Measurements from ENCODE around the gene UNC93B1. TPM values are rescaled to one million over a fixed set of nuclear protein-coding genes. Genes with fewer than 3 reads are reported as not detected.

UNC93B1 gene
- total RNA-seq, 1 experiment from 2014 or later, result 23.3 TPM

- Histone ChIP-seq H3K4ac (ENCODE audit: low read depth, low read length) (no peak overlapping the region), H3K9me3 (ENCODE audit: control insufficient read depth, low read depth, low read length) (no peaks in the 10 kb centered on the region), H3K56ac (ENCODE audit: insufficient read length, low read depth, low read length) (no peak overlapping the region), H3K4me2 (ENCODE audit: insufficient read depth, insufficient read length, low read length) (peak overlapping the region; percentile 68), H3K79me2 (ENCODE audit: insufficient read depth, low read length) (no peaks in the 10 kb centered on the region), H4K5ac (ENCODE audit: insufficient read length, low read depth, low read length) (no peak overlapping the region), H2AFZ (ENCODE audit: low read length) (no peak overlapping the region), H2AK5ac (ENCODE audit: insufficient read length, low read length) (no peak overlapping the region), H2BK120ac (ENCODE audit: low read depth, low read length, poor library complexity, severe bottlenecking) (no peak overlapping the region), H3K9ac (ENCODE audit: extremely low read depth, insufficient read length, low read length) (no peak overlapping the region), H2BK20ac (ENCODE audit: low read depth, low read length, poor library complexity, severe bottlenecking) (no peak overlapping the region), H3K23me2 (ENCODE audit: insufficient read length, low read depth, low read length, poor library complexity, severe bottlenecking) (peaks cover 8% of the 10 kb centered on the region), H3K18ac (ENCODE audit: insufficient read length, low read depth, low read length) (no peak overlapping the region), H2BK15ac (ENCODE audit: low read depth, low read length) (no peak overlapping the region), H3K27ac (ENCODE audit: insufficient read length, low read depth, low read length) (no peak overlapping the region), H4K20me1 (ENCODE audit: control insufficient read depth, insufficient read depth, insufficient read length) (no peaks in the 10 kb centered on the region), H3K27me3 (ENCODE audit: insufficient read depth, low read length) (no peaks in the 10 kb centered on the region), H2BK12ac (ENCODE audit: insufficient read length, low read depth, low read length) (no peak overlapping the region), H3K79me1 (ENCODE audit: insufficient read depth, low read depth, low read length, poor library complexity, severe bottlenecking) (peaks cover 5% of the 10 kb centered on the region), H3K14ac (ENCODE audit: insufficient read depth, low read length) (no peak overlapping the region), H4K91ac (ENCODE audit: insufficient read length, low read depth, low read length) (no peak overlapping the region), H4K8ac (replicated peaks; ENCODE audit: insufficient read length, low read depth, low read length) (no peak overlapping the region), H3K23ac (ENCODE audit: insufficient read length, low read depth, low read length) (no peak overlapping the region), H3K4me1 (ENCODE audit: insufficient read depth, low read length) (no peaks in the 10 kb centered on the region; the same call in 1 of the 2 replicates), H2BK5ac (ENCODE audit: insufficient read length, low read length) (no peak overlapping the region), H3T11ph (ENCODE audit: low read length) (no peak overlapping the region)
- no peak for DNase-seq
- Mint-ChIP-seq H3K27me3 (ENCODE audit: low read depth) (no peaks in the 10 kb centered on the region), H3K4me3 (peak overlapping the region; percentile 94 to 96), H3K9me3 (no peaks in the 10 kb centered on the region), H3K36me3 (ENCODE audit: insufficient read depth in 1 of 3, low read depth in 3 of 3) (peaks cover 15 to 38% (median 30%) of the 10 kb centered on the region in 3 experiments; a peak in 6 of 7 replicates), H3K27ac (peak overlapping the region in 2 of 3 experiments; percentile 63 to 86; a peak in 5 of 7 replicates), H3K4me1 (peaks cover 22 to 24% of the 10 kb centered on the region in 2 experiments)
- TF ChIP-seq CTCF (conservative IDR thresholded peaks at IDR 0.05), result no peak
- no CpG with 5 or more reads among the region's 12 CpGs for WGBS (ENCODE audit: extremely low coverage, insufficient read length, low lambda C conversion rate)
These were observed 25.1 kb upstream of the UNC93B1 start for GRCh38 chr11:68028802-68029545.

Data from H9 (cell line).